HG02973 (cell line): Measurements from ENCODE around the gene ISX.

Experiments used
- ATAC-seq: cut with Tn5 transposase; IDR thresholded peaks from one replicate; pipeline ENCODE4 v1.9.1; 2021; ENCODE audit warnings: moderate library complexity; ENCODE audit not compliant: unreplicated experiment

Gene ISX

DNA sequence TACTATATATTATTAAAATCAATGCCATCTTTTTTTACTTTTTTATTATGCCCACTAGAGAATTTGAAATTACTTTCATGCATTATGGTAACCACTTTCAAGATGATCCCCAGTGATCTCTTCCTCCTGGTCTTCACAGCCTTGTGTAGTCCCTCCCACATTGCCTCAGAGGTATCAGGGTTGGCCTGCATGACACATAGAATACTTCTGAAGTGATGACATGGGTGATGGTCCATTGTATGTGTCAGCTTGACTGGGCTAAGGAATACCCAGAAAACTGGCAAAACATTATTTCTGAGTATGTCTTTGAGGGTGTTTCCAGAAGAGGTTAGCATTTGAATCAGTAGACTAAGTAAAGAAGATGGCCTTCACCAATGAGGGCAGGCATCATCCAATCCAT is 14.2 kb upstream of the ISX start:
- ATAC-seq, result no peak

GRCh38 chr22:35053060-35053835 is 12.7 kb upstream of the ISX start:
- ATAC-seq, result no peak

DNA sequence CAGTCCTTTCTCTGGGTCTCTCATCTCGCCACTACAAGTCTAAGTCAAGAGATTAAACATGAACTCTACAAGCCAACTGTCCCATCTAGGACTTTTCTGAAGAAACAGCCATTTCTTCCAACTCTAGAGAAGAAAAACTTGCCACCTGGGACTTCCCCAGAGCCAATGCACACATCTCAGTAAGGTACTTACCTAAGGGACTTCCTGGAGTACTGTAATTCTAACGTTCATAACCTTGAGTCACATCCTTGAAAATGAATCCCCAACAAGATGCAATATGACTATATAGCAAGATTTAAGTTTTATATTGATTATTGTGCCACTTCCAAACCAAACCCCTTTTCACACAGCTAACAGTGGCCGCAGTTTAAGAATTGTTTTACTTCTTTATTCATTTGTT is 11.9 kb upstream of the ISX start:
- ATAC-seq, result no peak

DNA sequence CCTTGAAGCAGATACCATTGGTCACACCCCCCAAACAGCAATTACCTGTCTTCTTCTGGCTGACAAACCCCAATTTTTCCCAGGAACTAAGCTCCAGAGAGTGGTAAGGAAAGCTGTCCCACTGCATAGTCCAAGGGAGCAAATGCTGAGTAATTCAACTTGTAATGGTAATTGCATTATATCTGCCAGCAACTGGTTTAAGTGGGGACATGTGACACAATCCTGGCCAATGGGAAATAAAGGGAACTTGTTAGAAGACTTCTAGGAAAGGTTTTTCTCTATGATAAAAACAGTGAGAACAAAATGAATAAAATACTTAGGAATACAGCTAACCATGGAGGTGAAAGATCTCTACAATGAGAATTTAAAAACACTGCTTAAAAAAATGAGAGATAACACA is 9.5 kb upstream of the ISX start:
- no peak for ATAC-seq

- no peak for ATAC-seq
Observed at GRCh38 chr22:35057155-35057554, 8.8 kb upstream of the ISX start.

GRCh38 chr22:35059632-35060031 is 6.3 kb upstream of the ISX start:
- no peak for ATAC-seq

- no peak for ATAC-seq
Observed at GRCh38 chr22:35064664-35065063, 1.3 kb upstream of the ISX start.

DNA sequence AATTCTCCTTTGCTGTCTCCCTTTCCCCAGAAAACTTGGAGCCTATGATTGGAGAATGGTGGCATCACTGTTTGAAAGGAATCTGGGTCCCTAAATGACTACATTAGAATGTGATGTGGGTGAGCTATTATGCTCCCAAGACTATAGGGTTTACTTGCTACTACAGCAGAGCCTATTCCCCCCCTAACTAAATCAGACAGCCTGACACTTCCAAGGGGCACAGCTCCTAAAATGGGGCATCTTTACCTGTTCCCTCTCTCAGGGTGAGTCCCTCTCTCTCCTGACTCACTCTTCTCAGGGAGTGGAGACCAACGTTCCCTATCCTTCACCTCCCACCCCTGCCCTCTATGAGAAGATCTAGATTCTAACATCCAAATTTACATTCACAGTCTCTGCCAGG is 775 bp upstream of the ISX start:
- ATAC-seq, result no peak

GRCh38 chr22:35066768-35067167 is 810 bp downstream of the ISX start:
- ATAC-seq, result no peak

DNA sequence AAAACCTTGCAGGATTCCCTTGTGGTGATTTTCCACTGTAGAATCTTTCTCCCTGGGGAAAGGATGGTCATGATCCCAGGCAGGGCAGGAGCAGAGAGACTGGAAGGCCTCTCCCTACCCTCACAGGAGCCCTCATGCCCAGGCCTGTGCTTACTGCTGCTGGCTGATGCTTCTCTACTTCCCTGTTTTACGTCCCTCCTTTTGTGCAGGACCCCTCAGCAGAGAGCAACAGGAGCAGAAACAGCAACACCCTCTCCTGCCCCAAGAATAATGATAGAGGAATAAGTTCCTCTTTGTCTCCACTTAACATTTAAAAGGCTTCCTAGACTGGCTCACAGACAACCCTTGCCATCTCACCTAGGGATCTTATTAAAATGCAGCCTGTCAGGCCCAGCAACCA is 3.6 kb downstream of the ISX start:
- no peak for ATAC-seq

GRCh38 chr22:35070451-35071093 is 4.6 kb downstream of the ISX start:
- ATAC-seq, result no peak

GRCh38 chr22:35071784-35072183 is 5.8 kb downstream of the ISX start:
- no peak for ATAC-seq

GRCh38 chr22:35072925-35073324 is 7.0 kb downstream of the ISX start:
- no peak for ATAC-seq

DNA sequence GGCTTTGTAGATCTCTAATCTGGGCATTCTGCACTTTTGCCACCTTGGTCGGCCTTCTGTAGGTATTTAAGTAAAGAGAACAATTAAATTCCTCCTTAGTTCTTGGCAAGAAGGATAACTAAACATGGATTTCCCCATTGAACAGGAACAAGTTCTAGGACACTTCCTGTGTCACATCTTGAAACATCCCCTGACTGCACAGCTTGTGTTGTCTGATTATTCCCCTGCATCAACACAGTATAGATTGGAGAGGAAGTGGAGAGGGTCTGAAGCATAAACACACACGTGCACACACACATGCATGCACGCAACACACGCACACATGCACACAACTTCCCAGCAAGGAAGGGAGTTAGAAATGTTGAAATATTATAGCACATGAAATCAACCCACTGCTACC is 8.6 kb downstream of the ISX start:
- ATAC-seq, result no peak

DNA sequence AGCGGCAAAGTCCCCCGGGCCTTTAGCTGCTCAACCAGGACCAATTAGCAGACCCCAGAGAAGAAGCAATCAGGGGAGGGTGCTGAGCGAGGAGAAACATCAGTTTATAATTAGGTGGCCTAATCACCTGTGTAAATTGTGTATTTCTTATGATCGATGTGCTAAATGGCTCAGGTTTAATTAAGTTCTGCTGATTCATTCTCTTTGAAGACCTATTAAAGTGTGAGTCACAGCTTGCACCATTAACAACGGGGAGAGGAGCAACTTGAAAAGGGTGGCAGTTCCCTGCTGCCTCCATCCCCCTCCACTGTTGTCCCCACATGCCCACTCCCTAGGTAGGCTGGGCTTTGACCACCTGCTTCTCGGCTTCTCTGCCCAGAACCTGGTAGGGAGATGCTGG is 10.7 kb downstream of the ISX start:
- ATAC-seq, result no peak

DNA sequence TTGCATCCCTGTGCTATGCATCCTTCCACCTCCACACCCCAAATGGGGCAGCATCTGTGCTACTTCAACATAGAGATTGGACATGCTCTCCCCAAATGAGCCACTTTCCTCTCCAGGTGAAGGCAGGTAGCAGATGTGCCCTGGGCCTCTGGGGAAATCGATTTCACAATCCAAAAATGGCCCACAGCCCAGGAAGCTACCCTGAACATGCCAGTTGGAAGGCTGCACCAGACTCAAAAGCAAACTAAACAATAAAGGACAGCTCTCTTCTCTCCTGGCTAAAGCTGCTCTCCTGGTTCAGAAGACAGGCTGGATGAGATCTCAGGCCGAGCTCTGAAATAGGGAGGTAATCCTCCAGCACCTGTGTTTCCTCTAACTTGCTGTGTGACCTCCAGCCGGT is 19.7 kb downstream of the ISX start:
- no peak for ATAC-seq

GRCh38 chr22:35089139-35089538 is 23.2 kb downstream of the ISX start:
- no peak for ATAC-seq

- no peak for ATAC-seq
Observed at GRCh38 chr22:35092406-35092805, 26.4 kb downstream of the ISX start.

DNA sequence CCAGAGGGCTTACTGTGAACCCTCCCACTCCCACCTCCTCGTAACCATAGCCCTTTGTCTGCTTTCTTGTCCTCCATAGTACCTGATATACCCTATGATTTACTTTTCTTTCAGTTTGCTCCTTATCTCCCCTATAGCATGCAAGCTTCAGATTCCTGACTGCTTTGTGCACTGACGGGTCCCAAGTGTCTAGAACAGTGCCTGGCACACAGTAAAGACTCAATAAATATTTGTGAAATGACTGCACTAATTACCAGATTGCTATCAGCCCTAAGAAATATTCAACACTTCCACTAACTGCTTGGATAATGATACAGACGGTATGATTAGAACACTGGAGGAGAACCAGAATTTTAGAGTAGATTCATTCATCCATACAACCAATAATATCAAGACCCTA is 33.0 kb downstream of the ISX start:
- ATAC-seq, result no peak

- ATAC-seq, result no peak
Observed at GRCh38 chr22:35099883-35100282, 33.9 kb downstream of the ISX start.

- no peak for ATAC-seq
Observed at GRCh38 chr22:35102663-35103062, 36.7 kb downstream of the ISX start.

- ATAC-seq, result no peak
Observed at GRCh38 chr22:35103761-35104160, 37.8 kb downstream of the ISX start.

- ATAC-seq, result no peak
Observed at GRCh38 chr22:35104491-35104890, 38.5 kb downstream of the ISX start.
